GM12878 (cell line): Measurements from ENCODE around the gene CREBBP. TPM values are rescaled to one million over a fixed set of nuclear protein-coding genes. Genes with fewer than 3 reads are reported as not detected.

Source experiments
- ATAC-seq: fragments of 200-7000 bp; cut with Tn5 transposase; 3 replicates; pipeline ENCODE4 v1.9.1; 2020; ENCODE audit warnings: mild to moderate bottlenecking, moderate library complexity
- BruUV-seq: library from RNA; stranded (reverse); fragments of 400-500 nt; replicated peaks from 2 replicates; lab custom pipeline; 2021; lab: Mats Ljungman, UMichigan
- CTCF ChIA-PET: fragments of 300-600 bp; sonication (Branson Sonifier 250); formaldehyde crosslinking; extraction: SDS; loops from one replicate; lab custom pipeline; 2021; ENCODE audit warnings: inconsistent platforms; lab: Yijun Ruan, JAX
- POLR2A ChIA-PET: fragments of 350-600 bp; formaldehyde crosslinking; extraction: SDS; loops from one replicate; lab custom pipeline; 2021; ENCODE audit warnings: inconsistent platforms; lab: Charles Lee
- RAD21 ChIA-PET: fragments of 300-600 bp; sonication (Branson Sonifier 250); formaldehyde crosslinking; loops from one replicate; lab custom pipeline; 2023; ENCODE audit warnings: antibody characterized with exemption; ENCODE audit not compliant: unreplicated experiment; lab: Charles Lee
- SMC1A ChIA-PET: fragments of 300-600 bp; sonication (Branson Sonifier 250); formaldehyde crosslinking; loops from one replicate; lab custom pipeline; 2023; ENCODE audit not compliant: unreplicated experiment, uncharacterized antibody; lab: Charles Lee
- DNase-seq: peaks from one replicate; pipeline ENCODE4 v3.0.0-alpha.2; 2011; ENCODE audit warnings: low read depth, low spot score
- FAIRE-seq: peaks from 3 replicates; lab custom pipeline; 2011; peaks lifted over from hg19 to GRCh38; lab: Jason Lieb, UNC
- H2AFZ ChIP-seq: 2 replicates; pipeline ENCODE4 v1.6.0; 2011; ENCODE audit warnings: low read depth, low read length, control low read depth; ENCODE audit not compliant: control insufficient read depth
- H3K27ac ChIP-seq: 2 replicates; pipeline ENCODE4 v1.5.1; 2011; ENCODE audit warnings: control low read depth; ENCODE audit not compliant: control insufficient read depth, insufficient read depth
- H3K27me3 ChIP-seq, 2 experiments: replicated peaks in 1 of 2; 2 replicates each; pipeline versions ENCODE4 v1.6.0 to v1.6.1; 2011; ENCODE audit warnings: low read length in 1 of 2; ENCODE audit not compliant: control insufficient read depth in 2 of 2, insufficient read depth in 2 of 2
- H3K36me3 ChIP-seq, 2 experiments: 2 replicates each; pipeline ENCODE4 v1.5.1; 2011; ENCODE audit warnings: low read length in 1 of 2; ENCODE audit not compliant: control insufficient read depth in 2 of 2, insufficient read depth in 2 of 2
- H3K4me1 ChIP-seq: 2 replicates; pipeline ENCODE4 v1.6.1; 2011; ENCODE audit warnings: mild to moderate bottlenecking, low read length, moderate library complexity, mixed read lengths; ENCODE audit not compliant: control insufficient read depth, insufficient read depth
- H3K4me2 ChIP-seq: 2 replicates; pipeline ENCODE4 v1.6.0; 2011; ENCODE audit warnings: control low read depth; ENCODE audit not compliant: control insufficient read depth, insufficient read depth
- H3K4me3 ChIP-seq: fragments of 200-600 bp; sonication (generic); 2 replicates; pipeline ENCODE4 v1.5.1; 2016
- H3K79me2 ChIP-seq: 2 replicates; pipeline ENCODE4 v1.6.0; 2011; ENCODE audit warnings: low read length; ENCODE audit not compliant: control insufficient read depth, insufficient read depth
- H3K9ac ChIP-seq: 2 replicates; pipeline ENCODE4 v1.8.0; 2011; ENCODE audit warnings: low read length, control low read depth, mixed read lengths; ENCODE audit not compliant: control insufficient read depth, insufficient read depth
- H3K9me3 ChIP-seq: replicated peaks from 3 replicates; pipeline ENCODE4 v1.5.1; 2011; ENCODE audit warnings: mild to moderate bottlenecking, low read length; ENCODE audit not compliant: control insufficient read depth, insufficient read depth
- H4K20me1 ChIP-seq: 2 replicates; pipeline ENCODE4 v1.6.0; 2011; ENCODE audit not compliant: control insufficient read depth, insufficient read depth
- CTCF ChIP-seq, 3 experiments: IDR thresholded peaks in 2 of 3; conservative IDR thresholded peaks in 1 of 3; 2 replicates each; pipeline ENCODE4 v1.5.1; 2011; ENCODE audit warnings: low read depth in 3 of 3, low read length in 3 of 3, mild to moderate bottlenecking in 3 of 3, control low read depth in 2 of 3, moderate library complexity in 2 of 3, inconsistent platforms in 1 of 3, mixed read lengths in 1 of 3; ENCODE audit not compliant: control insufficient read depth in 2 of 3, insufficient read depth in 1 of 3; ENCODE audit errors: extremely low read depth in 1 of 3
- FOXM1 ChIP-seq: IDR thresholded peaks from 2 replicates; pipeline ENCODE4 v1.6.1; 2012; ENCODE audit warnings: low read depth, mild to moderate bottlenecking, inconsistent platforms, low read length, moderate library complexity
- IRF3 ChIP-seq: fragments of 450-650 bp; IDR thresholded peaks from 2 replicates; pipeline ENCODE4 v1.6.1; 2014; ENCODE audit warnings: mild to moderate bottlenecking
- NFXL1 ChIP-seq: fragments of 450-650 bp; IDR thresholded peaks from 2 replicates; pipeline ENCODE4 v1.6.1; 2017; ENCODE audit warnings: antibody characterized with exemption, mild to moderate bottlenecking, borderline replicate concordance
- RAD51 ChIP-seq: fragments of 450-650 bp; IDR thresholded peaks from 2 replicates; pipeline ENCODE4 v1.6.1; 2016; ENCODE audit warnings: moderate library complexity, mild to moderate bottlenecking, inconsistent platforms
- SKIL ChIP-seq: fragments of 450-650 bp; IDR thresholded peaks from 2 replicates; pipeline ENCODE4 v1.6.1; 2017; ENCODE audit warnings: mild to moderate bottlenecking, low read depth, inconsistent platforms; ENCODE audit not compliant: poor library complexity, severe bottlenecking
- SMAD1 ChIP-seq: fragments of 450-650 bp; IDR thresholded peaks from 2 replicates; pipeline ENCODE4 v1.6.1; 2018; ENCODE audit warnings: mild to moderate bottlenecking, low read depth; ENCODE audit not compliant: partially characterized antibody
- SRF ChIP-seq, 2 experiments: IDR thresholded peaks; 2 replicates each; pipeline ENCODE4 v1.6.1; 2011; ENCODE audit warnings: low read depth in 2 of 2, low read length in 2 of 2, mild to moderate bottlenecking in 1 of 2, moderate library complexity in 1 of 2
- STAT3 ChIP-seq: IDR thresholded peaks from 2 replicates; pipeline ENCODE4 v1.6.1; 2011; ENCODE audit warnings: low read depth, low read length, improper control_type of control experiment
- SUPT20H ChIP-seq: IDR thresholded peaks from 2 replicates; pipeline ENCODE4 v1.6.1; 2011; ENCODE audit warnings: low read depth, mild to moderate bottlenecking, low read length, moderate library complexity, borderline replicate concordance; ENCODE audit not compliant: control insufficient read depth
- ZNF592 ChIP-seq: fragments of 450-650 bp; IDR thresholded peaks from 2 replicates; pipeline ENCODE4 v1.6.1; 2017; ENCODE audit warnings: mild to moderate bottlenecking, moderate library complexity
- ZNF622 ChIP-seq: fragments of 450-650 bp; IDR thresholded peaks from 2 replicates; pipeline ENCODE4 v1.6.1; 2017; ENCODE audit warnings: mild to moderate bottlenecking, inconsistent platforms
- WGBS: methylation state at CpG from one replicate; pipeline ENCODE4 v1.1.6; 2016; ENCODE audit warnings: low lambda C conversion rate; ENCODE audit not compliant: insufficient replicate concordance, insufficient coverage; ENCODE audit errors: missing lambda C conversion rate; 5-methylcytosine and 5-hydroxymethylcytosine counted together
- in situ Hi-C: fragments of 300-500 bp; cut with MboI; formaldehyde crosslinking; loops from 9 replicates; pipeline ENCODE4 v1.14.3; 2018; ENCODE audit warnings: mixed read lengths
- intact Hi-C: fragments of 100-400 bp; cut with micrococcal nuclease; formaldehyde crosslinking; loops from one replicate; pipeline ENCODE4 v1.14.2; 2022; ENCODE audit not compliant: unreplicated experiment
- polyA plus RNA-seq, 11 experiments: library from polyadenylated mRNA; depleted of rRNA in 4 of 11; unstranded in 6 of 11; stranded (reverse) in 5 of 11; fragments of >200 nt; fragmentation: Nextera tagmentation in 4 of 11; fragmentation: Illumina TruSeq in 1 of 11; extraction: Ambion mirVana in 4 of 11; extraction: Trizol in 1 of 11; gene quantifications; 1 replicate in 1 of 11; 2 replicates in 10 of 11; pipeline versions ENCODE4 v1.2.1 to v1.2.3, GENCODE V29; 2011 to 2016; ENCODE audit warnings: inconsistent platforms in 2 of 11, missing spikeins in 2 of 11, low read depth in 1 of 11
- total RNA-seq, 4 experiments: library from RNA; depleted of rRNA in 3 of 4; stranded (reverse); fragments of >200 nt in 3 of 4; fragmentation: Illumina TruSeq in 1 of 4; extraction: Trizol in 1 of 4; gene quantifications; 2 replicates each; pipeline versions ENCODE4 v1.2.1 to v1.2.3, GENCODE V29; 2013 to 2021

CREBBP gene
- total and polyA plus RNA-seq, 10 of the 15 experiments (the other 5 are each of a cell fraction or from before 2014, with no cell fraction given), result 3.4 to 32.7 (median 7.9) TPM

GRCh38 chr16:3799354-3799753 lies 81.2 kb downstream of the CREBBP start:
- no peak for ATAC-seq
- ChIA-PET POLR2A (no interaction called here), CTCF (interaction anchor here (1.1 to 3.3 kb wide), 2 partner anchors 53 to 79 kb away, joined by 3 to 15 read pairs; no protein-coding TSS in a partner anchor), SMC1A (interaction anchor here (0.9 to 3.9 kb wide), 4 partner anchors 12 to 73 kb away, joined by 3 to 17 read pairs (median 4); no protein-coding TSS in a partner anchor), RAD21 (no interaction called here)
- no peak overlapping the region for H3K9ac ChIP-seq
- H3K36me3 ChIP-seq, result peaks cover 3% of the 10 kb centered on the region in 2 experiments; a peak in 2 of 4 replicates
- no peak overlapping the region for H2AFZ ChIP-seq
- peaks cover 68% of the 10 kb centered on the region for H3K79me2 ChIP-seq
- H3K4me2 ChIP-seq, result no peak overlapping the region
- H4K20me1 ChIP-seq, result peaks cover 3% of the 10 kb centered on the region
- FAIRE-seq, result no peak
- no peak overlapping the region; the same call in 1 of the 2 replicates for H3K27ac ChIP-seq
- no peaks in the 10 kb centered on the region; the same call in 2 of the 3 replicates for H3K9me3 ChIP-seq
- no TSS peak for BruUV-seq
- WGBS, result 96% methylated on average over 1 of the region's 1 CpG
- in situ Hi-C loops (no loop called here), intact Hi-C loops (no loop called here)
- H3K27me3 ChIP-seq, result no peaks in the 10 kb centered on the region
- DNase-seq, result no peak
- no peak overlapping the region for H3K4me3 ChIP-seq
- H3K4me1 ChIP-seq, result peaks cover 26% of the 10 kb centered on the region
- TF ChIP-seq ZNF622, result no peak
- TF ChIP-seq STAT3, result no peak
- TF ChIP-seq RAD51, result no peak
- no peak for TF ChIP-seq SMAD1
- TF ChIP-seq CTCF (IDR thresholded peaks at IDR 0.05 in 2 of 3, conservative IDR thresholded peaks at IDR 0.05 in 1 of 3; ENCODE audit: control insufficient read depth in 2 of 3, extremely low read depth in 1 of 3, insufficient read depth in 1 of 3, low read depth in 3 of 3, low read length in 3 of 3), result no peak
- TF ChIP-seq ZNF592, result no peak
- no peak for TF ChIP-seq IRF3
- no peak for TF ChIP-seq FOXM1
- TF ChIP-seq SKIL, result no peak
- no peak for TF ChIP-seq NFXL1
- no peak for TF ChIP-seq SUPT20H
- no peak for TF ChIP-seq SRF (IDR thresholded peaks at IDR 0.05; ENCODE audit: low read depth in 2 of 2, low read length in 2 of 2)
